AG09319 (cell line): Measurements from ENCODE around the gene P2RY6.

Experiments used
- DNase-seq: peaks from one replicate; pipeline ENCODE4 v3.0.0-alpha.2; 2010; ENCODE audit warnings: low read depth; ENCODE audit errors: extremely low read depth
- TF ChIP-seq, protein P1 (sequence below): IDR thresholded peaks from 2 replicates; pipeline ENCODE4 v1.5.1; 2011; ENCODE audit warnings: low read depth, mild to moderate bottlenecking, inconsistent platforms, low read length, moderate library complexity

Gene P2RY6

GRCh38 chr11:73284106-73284505, 12.0 kb downstream of the P2RY6 start:
- no peak for DNase-seq
- TF ChIP-seq, protein P1, sequence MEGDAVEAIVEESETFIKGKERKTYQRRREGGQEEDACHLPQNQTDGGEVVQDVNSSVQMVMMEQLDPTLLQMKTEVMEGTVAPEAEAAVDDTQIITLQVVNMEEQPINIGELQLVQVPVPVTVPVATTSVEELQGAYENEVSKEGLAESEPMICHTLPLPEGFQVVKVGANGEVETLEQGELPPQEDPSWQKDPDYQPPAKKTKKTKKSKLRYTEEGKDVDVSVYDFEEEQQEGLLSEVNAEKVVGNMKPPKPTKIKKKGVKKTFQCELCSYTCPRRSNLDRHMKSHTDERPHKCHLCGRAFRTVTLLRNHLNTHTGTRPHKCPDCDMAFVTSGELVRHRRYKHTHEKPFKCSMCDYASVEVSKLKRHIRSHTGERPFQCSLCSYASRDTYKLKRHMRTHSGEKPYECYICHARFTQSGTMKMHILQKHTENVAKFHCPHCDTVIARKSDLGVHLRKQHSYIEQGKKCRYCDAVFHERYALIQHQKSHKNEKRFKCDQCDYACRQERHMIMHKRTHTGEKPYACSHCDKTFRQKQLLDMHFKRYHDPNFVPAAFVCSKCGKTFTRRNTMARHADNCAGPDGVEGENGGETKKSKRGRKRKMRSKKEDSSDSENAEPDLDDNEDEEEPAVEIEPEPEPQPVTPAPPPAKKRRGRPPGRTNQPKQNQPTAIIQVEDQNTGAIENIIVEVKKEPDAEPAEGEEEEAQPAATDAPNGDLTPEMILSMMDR, result no peak

GRCh38 chr11:73285721-73286120, 13.6 kb downstream of the P2RY6 start:
- no peak for DNase-seq
- TF ChIP-seq, protein P1, result no peak

GRCh38 chr11:73286240-73286810, 14.2 kb downstream of the P2RY6 start:
- TF ChIP-seq, protein P1, result no peak

DNA sequence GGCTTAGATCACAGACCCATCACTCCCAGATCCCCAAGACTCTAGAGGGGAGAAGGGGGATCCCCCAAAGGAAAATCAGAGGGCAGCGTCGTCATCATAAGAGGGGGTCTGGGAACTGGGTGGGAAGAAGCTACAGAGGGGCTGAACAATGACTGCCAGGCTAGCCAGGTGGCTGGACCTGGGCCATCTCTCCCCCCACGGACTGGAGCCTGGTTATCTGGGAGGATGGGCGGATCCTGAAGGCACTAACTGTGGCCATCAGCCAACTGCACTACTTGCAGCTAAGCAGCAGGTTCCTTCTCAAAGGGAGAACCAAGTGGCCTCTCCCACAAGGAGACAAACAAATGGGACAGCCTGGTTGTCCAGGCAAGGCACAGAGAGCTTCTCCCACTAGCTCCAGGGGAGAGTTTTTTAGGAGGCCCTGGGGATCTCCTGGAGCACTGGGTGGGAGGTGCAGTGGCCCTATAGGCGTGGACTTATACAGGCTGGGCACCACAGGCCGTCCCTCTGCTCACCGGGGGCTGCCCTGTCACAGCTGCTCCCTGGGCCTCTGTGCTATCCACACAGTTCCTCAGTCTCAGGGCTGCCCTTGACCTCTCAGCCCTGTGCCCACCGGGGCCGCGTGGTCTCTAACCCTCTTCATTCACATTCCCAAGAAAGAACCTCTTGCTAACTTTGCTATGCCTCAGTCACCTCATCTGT, 15.4 kb downstream of the P2RY6 start:
- DNase-seq, result no peak

More at GRCh38 chr11:73286240-73286810, 14.2 kb downstream of the P2RY6 start:
- DNase-seq, result no peak

DNA sequence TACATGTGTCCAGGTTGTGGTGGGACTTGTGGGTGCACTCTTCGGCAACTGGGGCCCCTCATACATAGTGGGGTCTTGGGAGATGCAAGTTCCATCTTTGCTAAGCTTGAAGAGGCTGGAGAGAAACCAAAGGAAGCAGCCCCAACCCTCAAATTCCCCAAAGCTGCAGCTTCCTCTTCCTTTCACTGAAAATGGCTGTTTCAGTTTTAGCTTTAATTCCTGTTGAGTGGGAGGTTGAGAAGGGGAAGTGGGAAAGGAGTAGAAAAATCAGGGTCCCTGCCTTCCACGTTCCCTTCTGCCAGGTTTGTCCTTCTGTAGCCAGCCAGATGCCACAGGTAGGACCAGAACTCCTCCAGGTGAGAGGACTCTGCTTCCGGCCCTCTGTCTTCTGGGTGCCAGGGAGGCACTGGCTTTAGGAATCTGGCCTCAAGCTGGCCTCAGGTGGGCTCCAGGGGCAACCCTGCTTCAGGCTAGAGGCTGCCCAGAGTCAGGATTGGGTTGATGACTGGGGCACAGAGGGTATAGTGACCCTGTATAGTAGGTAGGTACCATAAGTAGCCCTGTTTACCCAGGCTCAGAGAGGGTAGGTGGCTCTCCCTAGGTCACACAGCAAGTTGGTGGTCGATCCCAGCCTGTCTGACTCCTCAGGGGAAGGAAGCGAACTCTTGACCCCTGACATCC, 16.2 kb downstream of the P2RY6 start:
- TF ChIP-seq, protein P1, result no peak
- no peak for DNase-seq

More for the DNA sequence above, 15.4 kb downstream of the P2RY6 start:
- TF ChIP-seq, protein P1, result no peak

DNA sequence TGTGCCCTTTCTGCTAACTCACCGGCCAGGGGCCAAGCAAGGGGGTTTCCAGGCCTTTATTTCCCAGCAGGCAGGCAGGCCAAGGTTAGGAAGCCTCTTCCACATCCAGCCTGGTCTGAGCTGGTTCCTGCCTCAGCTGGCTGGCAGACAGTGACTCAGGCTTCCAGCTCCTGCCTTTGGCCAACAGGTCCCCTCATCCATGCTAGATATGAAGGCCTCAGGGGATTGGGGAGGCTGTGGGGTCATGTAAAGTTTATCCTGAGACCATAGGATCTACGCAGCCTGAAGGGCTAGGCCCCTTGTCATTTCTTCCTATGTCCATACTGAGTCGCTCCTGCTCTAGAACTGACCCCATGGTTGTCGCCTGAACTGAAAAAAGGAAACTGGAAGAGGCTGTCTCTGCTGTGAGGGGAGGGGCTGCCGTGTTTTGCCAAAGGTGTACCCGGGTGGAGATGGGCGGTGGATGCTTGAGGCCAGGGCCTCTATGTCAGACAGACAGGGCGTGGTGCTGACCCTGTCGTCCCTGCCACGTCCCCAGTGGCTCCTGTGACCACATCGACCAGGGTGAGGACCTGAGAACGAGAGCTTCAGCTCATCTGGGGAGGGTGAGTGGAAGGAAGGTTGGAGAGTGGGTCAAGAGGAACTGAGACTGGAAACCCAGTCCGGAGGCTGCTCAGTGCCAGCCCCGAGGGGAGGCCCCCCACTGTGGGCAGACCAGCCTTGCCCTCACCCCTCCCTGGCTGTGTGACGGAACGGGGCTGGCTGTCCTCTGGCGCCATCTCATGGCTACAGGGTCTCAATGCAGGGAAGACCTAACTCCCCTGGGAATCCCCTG, 17.0 kb downstream of the P2RY6 start:
- DNase-seq, result peak; percentile 19
- TF ChIP-seq, protein P1, result peak; percentile 97
